GM21717 (cell line): ENCODE data around the gene RALB.
A peak's percentile ranks its signal among the peaks of the same experiment; 100 is the strongest.

Source experiments
- ATAC-seq: cut with Tn5 transposase; IDR thresholded peaks from one replicate; pipeline ENCODE4 v1.9.1; 2021; ENCODE audit warnings: mild to moderate bottlenecking, moderate library complexity; ENCODE audit not compliant: unreplicated experiment

Gene RALB, protein sequence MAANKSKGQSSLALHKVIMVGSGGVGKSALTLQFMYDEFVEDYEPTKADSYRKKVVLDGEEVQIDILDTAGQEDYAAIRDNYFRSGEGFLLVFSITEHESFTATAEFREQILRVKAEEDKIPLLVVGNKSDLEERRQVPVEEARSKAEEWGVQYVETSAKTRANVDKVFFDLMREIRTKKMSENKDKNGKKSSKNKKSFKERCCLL

DNA sequence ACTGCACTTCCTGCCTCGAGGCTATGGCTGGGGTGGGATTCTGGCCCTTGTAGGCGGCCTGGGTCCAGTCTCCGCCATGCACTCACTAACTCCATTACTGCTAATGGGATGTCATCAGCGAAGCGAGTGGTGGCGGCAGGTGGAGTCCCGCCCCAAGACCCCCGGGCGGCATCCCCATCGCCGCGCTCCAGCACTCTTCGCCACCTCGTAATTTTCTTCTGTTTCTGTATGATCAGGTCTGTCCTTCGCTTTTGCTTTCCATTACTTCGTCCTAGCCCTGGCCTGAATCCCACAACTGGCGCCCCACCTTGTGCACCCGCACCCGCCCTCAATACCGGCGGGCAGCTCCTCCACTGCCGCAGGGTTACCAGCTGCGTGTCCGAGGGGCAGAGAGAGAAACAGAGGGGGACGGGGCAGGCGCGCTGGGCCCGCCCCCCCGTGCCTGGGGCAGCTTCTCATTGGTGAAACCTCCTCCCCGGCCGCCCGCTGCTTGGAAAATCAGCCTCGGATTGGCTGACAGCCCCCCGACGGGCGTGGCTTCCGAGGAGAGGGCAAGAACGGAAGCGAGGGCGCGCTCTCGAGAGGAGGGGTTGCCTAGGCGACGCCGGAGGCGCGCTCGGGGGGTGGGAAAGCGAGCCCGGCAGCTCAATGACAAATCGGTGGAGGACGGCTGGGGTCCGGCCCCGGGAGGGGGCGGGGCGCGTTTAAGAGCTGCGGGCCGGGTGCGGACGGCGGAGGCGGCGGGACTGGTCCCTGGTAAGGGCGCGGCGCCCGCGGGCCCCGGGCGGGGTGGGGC, at the start of gene RALB:
Gene RALB (plus strand): TSS at position 628 of the 796 bp plus-strand sequence. CDS start 25,813 bp downstream, outside the sequence.
- peak; percentile 96 for ATAC-seq

DNA sequence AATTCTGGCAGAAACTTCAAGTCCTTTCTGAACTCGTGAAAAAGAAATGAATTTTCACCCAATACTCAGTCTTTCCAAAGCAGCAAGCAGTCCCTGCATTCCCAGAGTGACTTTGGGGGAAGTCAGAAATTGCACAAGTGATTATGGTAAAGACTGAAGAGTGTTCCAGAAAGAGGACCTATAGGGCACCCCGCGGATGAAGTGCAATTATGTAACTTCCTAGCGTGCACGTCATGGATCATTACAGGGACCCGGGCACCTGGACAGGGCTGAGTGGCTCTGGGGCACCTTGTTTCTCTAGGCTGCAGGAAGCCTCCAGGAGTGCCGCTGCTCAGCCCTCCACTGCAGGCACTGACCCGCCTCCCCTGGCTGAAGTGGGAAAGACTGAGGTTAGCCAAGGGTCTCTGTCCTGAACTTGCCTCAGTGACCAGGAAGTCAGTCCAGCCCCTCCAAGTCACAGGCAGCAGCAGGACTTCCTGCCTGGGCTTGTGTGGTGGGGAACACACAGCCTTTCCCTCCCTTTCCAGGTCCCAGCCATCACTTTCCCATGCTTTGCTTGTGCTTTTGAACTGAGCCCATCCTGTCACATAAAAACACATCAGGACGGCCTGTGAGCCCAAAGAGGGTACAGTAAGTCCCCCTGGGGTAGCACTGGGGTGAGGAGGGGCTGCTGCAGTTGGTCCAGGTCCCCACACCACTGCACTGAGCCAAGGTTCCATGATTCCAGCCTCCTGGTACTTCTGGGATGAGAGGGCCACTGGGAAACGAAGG, 49.2 kb upstream of the RALB start:
- ATAC-seq, result no peak

DNA sequence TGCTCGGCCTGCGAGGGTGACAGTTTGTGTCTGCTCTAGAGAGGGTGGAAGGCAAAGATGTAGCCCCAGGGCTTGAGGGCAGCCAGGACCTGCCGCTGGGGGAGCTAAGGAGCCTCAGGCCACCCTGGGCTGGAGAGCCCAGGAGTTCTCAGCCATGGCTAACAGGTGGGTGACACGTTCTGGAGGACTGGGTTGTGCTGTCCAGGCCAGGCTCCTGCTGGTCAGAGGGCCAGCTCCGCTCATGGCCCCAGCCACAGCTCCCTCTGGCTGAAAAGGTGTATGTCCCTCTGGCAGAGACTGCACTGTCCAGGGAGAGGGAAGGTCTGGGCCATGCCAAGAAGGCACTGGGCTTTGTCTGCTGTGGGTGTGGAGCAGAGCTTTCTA, 48.6 kb upstream of the RALB start:
- no peak for ATAC-seq

DNA sequence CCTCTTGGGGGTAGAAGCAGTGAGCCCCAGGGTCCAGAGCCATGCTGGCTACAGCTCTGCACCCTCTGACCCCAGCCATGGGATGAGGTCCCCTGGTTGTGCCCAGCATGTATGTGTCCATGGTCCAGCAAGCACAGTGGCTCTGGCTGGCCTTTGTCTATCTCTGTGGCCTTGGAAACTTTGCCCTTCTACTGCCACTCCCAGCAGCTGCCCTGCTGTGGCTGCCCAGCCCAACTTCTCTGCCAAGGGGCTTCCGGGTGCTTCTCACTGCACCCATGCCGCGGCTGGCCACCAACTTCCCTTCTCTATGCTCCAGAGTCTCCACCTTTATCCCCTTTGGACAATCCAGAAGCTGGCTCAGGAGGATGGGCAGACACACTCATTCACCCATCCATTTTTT, 48.2 kb upstream of the RALB start:
- no peak for ATAC-seq

DNA sequence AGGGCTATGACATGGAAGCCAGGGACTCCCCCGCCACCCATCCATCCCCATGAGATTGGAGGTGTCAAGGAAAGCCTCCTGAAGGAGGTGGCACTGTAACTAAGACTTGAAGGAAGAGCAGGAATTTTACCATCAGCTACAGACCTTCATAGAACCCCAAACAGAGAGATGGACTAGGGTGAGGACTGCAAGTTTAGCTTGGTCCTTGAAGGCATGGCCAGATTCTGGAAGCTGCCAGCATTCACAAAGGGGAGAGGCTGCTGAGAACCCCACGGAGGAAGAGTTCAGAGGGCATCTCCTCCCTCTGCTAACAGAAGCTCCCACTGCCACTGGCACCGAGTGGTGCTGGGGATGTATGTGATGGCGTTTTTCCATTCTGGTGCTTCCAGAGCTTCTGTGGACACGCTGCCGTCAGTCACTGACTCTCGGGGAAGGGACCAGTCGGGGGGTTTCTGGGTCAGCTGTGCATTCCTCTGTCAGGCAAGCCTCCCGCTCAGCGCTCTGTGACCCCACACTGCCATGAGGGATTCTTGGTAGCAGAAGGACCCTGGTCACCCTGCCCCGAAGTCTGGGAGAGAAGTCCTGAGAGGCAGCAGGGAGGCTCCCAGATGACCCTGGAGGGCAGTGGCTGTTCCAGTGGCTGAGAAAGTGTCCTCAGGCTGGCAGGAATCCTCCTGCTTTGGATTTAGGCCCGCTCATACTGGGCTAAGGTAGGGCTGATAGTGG, 47.5 kb upstream of the RALB start:
- ATAC-seq, result no peak

DNA sequence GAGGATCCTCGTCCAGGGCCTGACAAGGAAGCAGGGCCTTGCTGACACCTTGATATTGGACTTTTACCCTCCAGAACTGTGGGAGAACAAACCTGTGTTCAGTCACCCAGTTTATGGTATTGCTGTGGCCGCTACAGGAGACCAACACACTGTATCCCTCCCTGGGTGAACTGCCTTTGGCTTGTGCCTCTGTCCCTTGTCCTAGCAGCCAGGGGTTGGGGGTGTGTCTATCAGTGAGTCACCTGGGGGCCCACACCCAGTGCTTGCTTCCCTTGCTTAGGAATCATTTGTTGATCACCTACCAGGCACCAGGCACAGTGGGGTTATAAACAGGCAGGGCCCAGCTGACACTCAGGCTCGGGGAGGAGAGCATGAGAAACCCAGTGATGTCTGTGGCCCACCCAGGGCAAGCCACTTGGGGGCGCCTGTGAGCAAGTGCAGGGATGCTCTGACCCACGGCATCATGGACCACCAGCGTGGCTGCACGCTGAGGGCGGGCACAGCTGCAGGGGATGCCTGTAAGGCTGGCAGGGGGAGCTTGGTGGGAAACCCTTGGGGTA, 46.5 kb upstream of the RALB start:
- no peak for ATAC-seq

DNA sequence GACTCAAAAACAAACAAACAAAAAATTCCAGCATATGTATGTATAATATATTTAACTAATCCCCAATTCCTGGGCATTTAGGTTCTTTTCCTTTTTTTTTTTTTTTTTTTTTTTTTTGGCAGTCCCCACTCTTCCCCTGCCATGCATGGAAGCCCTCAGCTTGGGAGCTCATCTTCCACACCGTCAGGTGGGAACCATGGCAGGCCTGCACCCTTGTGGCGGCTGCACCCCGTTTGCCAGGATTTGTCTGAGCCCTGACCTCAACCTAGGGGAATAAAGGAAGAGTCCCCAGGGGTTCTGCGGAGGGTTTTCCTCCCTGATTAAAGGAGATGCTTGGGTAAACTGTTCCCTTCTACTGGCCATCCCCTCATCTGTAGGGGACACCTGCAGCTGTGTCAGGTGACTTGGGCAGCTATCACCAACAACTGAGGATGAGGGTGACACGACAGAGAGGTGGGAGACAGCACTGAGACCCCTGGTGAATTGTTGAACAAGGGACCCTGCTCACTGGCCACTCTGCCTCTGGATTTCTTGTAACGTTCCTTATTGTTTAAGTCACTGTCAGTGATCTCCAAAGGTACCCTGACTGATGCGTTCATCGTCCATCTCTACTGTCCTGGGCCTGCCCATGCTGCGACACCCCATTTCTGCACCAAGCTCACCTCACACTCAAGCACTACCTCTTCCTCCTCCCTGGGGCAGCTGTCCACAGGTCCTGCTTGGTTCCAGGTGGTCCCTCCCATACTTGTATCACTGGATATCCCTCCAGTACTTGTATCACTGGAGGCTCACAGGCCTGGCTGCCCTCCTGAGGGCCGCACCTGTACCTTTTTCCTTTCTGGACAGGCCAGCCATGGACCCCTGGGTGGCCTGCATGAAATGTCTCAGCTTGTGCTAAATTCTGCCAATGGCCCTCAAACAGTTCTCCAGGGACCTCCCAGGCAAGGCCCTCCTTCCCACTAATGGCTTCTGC, 44.0 kb upstream of the RALB start:
- no peak for ATAC-seq

DNA sequence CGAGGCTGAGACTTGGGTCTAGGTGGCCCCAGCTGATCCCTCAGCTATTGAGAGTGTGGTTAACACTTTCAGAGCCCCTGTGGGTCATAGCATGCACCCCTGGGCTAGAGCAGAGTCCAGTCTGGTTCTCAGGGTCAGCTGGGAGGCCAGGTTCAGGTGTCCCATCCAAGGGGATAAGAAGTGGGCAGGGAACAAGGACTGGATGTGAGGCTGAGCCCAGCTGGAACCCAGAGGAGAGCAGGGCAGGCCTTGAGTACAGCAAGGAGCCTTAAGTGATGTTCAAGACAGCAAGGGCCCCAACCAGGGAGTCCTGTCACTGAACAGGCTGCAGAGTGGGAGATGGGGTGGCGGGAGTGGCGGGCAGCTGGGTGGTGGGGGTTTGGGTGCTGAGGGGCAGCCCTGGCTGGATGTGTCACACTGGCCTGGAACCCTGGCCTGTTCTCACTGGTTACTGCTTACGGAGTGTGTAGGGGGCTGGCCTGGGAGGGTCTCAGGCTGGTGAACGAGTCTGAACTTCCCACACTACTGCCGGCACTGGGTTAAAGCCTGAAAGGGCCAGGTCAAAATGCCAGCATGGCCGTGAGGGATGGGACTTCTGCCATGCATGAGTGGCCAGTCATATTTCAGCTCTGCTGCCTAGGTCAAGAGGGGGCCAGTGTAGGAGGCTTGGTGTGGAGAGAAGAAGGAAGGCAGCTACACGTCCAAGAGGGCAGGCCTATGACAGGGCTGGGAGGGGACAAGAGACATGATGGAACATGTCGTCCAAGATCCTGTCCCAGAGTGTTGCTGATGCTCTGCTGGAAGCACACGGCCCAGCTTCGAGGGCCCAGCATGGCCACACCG, 43.0 kb upstream of the RALB start:
- ATAC-seq, result no peak

DNA sequence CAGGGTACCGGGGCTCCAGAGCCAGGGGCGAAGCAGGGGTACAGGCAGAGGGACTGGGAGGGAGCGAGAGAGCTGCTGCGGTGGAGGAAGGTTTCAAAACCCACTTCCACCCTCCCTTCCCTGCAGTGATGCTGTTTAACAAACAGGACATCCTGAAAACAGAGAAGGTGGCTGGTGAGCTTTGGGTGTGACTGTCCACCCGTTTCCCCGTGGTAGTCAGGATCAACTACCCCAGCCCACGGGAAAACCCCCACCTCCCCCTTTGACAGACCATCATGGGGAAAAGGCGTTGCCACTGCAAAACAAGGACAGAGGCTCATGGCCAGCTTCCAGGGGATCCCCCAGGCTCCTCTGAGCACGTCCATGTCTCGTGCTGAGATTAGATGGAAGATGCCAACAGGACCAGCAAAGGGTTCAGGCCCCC, 42.4 kb upstream of the RALB start:
- no peak for ATAC-seq

DNA sequence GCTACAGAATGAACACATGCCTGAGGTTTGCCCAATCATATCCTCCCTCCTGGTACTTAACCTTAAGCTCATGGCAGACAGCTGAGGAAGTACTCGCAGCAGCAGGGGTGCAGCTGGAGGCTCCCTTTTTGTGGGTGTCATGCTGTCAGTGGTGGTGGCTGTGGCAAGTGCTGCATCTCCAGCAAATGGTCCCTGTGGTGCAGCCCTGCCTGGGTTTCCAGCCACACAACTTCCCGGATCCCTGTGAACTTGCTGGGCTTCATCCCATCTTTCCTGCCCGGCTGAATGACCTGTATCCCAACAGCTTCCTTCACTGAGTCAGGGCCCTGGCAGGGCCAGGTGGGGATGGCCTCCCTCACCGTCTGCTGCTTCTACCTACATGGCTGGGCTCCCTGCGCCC, 34.5 kb upstream of the RALB start:
- no peak for ATAC-seq

DNA sequence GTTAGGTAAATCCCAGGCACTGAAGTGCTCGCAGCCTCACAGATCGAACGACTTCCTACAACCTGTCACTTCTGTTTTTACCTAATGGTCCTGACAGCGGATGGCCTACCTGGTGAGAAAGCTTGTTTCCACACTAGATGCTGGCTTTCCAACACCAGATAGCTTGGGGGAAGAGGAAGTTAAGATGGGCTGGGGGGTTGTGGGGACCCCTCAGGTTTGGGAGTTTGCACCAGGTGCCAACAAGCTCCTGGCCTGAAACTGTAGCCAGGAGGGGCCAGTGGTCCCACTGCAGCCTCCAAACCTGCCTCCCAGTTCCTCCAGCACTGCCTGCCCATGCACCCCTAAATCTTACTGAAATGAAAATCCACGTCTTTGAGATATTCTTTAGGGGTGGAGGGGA, 33.4 kb upstream of the RALB start:
- ATAC-seq, result no peak

DNA sequence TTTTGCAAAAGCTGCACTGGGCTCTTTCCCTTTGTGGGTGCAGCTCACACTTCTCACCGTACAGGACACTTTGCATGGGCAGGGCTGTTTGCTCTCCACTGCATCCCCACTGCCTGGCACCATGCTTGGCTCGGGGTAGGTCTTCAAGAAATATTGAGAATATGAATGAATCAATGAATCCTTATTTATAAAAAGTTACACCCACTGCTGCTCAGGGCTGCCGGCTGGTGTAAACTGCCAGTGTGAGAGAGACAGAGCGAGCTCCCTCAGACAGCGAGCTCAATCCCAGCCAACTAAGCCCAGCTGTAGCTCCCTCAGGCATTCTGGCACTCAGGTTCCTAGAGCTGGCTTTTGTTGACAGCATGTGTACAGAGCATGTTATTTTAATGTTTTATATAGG, 32.9 kb upstream of the RALB start:
- ATAC-seq, result no peak

DNA sequence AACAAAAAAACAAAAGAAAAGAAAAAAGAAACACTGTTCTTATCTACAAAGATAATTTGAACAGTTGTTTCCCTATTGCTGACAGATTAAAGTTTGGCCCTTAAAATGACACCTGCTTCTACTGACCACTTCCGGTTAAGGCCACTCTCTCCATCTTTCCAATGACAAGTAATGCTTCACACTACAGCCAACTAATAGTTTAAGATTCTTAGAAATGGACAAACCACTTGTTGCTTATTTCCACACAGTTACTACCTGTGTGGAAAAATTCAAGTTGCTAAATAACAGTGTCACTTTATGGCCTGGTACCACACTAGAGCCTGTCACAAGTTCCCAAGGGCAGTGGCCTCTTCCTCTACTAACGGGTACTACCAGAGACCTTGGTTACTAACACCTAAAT, 31.9 kb upstream of the RALB start:
- no peak for ATAC-seq

DNA sequence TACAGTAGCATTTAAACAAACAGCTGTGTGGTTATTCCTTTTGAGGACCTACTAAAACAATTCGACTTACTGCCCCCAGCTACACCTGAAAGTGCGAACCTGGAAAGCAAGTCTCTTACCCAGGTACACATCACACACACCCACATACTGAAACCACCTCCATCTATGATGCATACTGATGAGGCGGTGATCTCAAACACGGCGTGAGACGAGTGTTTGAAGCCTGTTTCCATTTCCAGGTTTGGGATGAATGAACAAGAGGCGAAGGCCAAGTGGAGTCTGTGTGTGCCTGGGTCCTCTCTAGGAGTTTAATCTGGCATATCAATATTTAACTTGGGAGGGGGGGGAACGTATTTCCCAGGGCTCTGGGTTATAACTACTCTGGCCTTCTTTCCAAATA, 31.0 kb upstream of the RALB start:
- no peak for ATAC-seq

DNA sequence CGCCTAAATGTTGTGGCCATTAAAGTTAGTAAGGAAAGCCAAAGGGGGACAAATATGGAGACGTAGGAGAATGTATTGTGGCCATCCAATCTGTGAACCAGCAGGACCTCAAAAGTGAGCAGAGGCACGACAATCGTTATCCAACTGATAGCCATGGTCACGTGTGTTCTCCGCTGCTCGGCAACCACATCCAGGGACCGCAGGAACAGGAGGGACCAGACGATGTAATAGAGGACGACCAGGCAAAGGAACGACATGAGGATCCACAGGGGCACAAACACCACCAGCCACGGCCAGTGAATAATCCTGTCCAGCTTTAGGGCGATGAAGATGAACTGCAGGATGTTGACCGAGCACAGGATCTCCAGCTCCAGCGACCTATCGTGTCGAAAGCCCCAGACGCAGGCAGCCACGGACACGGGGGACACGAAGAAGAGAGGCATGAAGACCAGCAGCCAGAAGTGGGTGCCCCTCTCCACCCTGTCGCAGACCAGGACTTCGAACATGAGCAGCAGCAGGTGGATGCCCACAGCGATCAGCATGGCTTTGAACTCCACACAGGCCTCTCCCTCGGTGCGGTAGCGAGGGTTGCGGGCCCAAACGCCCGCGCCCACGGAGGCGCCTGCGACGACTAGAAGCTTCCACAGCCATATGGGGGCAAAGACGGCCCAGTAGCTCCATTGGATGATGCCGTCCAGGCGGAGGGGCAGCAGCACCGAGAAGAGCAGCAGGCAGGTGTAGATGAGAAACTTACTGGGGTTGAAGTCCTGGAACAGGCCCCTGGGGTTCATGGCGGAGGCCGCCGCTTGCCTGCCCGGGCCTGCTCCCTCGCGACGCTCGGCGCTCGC, 30.2 kb upstream of the RALB start:
- no peak for ATAC-seq

DNA sequence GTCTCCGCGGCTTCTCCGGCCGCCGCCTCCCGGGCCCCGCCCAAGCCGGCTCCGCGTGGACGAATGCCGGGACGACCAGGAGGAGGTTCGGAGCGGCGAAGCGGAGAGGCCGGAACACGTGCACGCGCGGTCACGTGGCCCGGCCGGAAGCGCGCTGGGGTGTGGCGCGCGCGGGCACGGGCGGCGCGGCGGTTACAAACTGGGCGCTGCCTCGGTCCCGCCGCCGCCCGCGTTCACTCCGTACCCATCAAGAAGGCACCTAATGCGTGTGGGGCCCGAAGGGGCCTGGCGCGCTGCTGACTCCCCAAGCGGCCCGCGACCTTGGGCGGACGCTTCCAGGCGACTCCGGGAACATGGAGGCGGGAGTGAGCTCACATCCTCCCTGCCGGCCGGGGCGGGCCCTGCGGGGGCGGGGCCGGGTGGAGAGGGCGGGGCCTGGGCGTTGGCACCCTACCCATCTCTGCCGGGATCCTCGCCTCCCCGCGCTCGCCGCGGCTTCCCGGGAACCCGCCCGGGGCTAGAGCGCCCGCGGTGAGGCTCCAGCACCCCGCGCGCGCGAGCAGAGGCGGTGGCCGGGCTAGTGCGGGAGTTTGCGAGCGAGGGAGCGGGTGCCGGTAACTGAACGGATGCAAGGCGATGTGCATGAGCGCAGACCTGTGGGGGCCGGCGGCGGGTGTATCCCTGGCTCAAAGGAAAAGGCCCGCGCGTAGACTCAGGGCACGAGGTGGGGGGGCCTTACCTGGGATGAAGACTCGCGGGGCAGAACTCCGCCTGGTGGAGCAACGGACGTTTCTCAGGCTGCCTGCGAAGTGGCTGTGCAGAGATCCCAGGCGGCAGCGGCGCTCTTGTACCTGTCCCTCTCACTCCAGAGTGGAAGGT, 29.4 kb upstream of the RALB start, which contains the start of gene TMEM185B:
Gene TMEM185B (minus strand): TSS at position 367 of the 879 bp plus-strand sequence. CDS start 424 bp downstream, outside the sequence.
- ATAC-seq, result peak; percentile 85

DNA sequence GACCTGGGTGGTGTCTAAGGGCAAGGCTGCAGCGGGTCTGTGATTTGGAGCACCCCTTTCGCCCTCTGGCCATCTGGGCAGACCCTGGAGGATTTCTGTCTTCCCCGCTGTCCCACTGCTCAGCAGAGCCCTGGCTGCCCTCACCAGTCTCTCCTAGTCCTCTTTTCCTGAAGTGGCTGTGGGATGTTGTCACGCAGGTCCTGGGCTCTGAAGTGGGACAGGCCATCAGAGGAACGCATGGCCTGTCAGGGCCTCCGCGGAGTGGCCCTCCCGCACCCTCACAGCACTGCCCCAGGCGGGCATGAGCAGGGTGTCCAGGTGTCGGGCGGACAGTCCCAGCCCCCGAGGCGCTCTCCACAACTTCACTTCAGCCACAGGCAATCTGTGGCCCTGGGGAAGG, 28.4 kb upstream of the RALB start:
- ATAC-seq, result no peak
